ENCODE measurements around the gene TOLLIP. TPM values are rescaled to one million over a fixed set of nuclear protein-coding genes. Genes with fewer than 3 reads are reported as not detected.
"Not testable (repeated sequence)": the region's sequence is repeated elsewhere in the genome, so short reads cannot be mapped to it uniquely, and the experiment has no call there.

Gene TOLLIP
- total RNA-seq, 2 donors from 2014 or later, result 72.8 to 161 TPM

GRCh38 chr11:1350086-1350725 lies 40.8 kb upstream of the TOLLIP start:
- intact Hi-C loops (cut with DNase I), result no loop called here

DNA sequence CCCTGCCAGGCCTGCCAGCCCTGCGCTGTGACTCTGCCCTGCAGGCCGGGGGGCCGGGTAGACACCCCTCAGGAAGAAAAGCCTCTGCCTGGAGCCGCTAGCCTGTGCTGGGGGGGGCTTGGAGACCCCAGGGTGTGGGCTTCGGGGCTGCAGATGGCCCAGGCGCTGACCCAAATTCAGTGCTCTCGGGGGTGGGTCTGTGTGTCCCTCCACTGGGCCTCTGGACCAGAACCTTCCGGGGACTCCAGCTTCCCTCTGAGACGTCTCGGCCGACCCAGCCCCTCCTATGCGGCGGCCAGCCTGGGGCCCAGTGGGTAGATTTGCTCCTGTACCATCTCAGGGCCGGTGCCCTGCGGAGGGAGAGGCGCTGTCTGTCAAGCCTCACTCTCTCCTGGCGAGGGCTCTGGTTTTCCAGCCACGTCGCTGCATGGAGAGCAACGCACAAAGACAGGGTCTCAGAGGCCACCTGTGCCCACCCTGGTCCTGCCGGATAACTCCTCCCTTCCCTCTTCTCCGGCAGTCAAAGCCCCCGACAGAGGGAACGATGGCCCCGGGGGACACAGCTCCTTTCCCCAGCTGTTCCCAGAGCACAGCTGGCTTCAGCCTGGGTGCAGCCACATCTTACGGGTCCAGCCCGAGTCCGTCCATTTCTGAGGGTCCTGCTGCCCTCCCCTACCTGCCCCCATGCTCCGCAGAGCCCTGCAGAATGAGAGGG lies 40.1 kb upstream of the TOLLIP start:
- DNase-seq (ENCODE audit: low spot score), result no peak
- no peak overlapping the region for H3K4me3 ChIP-seq
- intact Hi-C loops (cut with DNase I), result no loop called here
- H3K36me3 ChIP-seq, result no peaks in the 10 kb centered on the region
- no peak overlapping the region for H3K27ac ChIP-seq
- no peaks in the 10 kb centered on the region for H3K27me3 ChIP-seq (replicated peaks; ENCODE audit: insufficient read depth)
- WGBS, result 75% methylated on average over 28 of the region's 29 CpGs
- H3K9me3 ChIP-seq, result no peaks in the 10 kb centered on the region
- no peaks in the 10 kb centered on the region for H3K4me1 ChIP-seq (replicated peaks)
- TF ChIP-seq POLR2AphosphoS5 (IDR thresholded peaks at IDR 0.05) (no peak), POLR2A (IDR thresholded peaks at IDR 0.05) (no peak)
- TF ChIP-seq, protein P1, sequence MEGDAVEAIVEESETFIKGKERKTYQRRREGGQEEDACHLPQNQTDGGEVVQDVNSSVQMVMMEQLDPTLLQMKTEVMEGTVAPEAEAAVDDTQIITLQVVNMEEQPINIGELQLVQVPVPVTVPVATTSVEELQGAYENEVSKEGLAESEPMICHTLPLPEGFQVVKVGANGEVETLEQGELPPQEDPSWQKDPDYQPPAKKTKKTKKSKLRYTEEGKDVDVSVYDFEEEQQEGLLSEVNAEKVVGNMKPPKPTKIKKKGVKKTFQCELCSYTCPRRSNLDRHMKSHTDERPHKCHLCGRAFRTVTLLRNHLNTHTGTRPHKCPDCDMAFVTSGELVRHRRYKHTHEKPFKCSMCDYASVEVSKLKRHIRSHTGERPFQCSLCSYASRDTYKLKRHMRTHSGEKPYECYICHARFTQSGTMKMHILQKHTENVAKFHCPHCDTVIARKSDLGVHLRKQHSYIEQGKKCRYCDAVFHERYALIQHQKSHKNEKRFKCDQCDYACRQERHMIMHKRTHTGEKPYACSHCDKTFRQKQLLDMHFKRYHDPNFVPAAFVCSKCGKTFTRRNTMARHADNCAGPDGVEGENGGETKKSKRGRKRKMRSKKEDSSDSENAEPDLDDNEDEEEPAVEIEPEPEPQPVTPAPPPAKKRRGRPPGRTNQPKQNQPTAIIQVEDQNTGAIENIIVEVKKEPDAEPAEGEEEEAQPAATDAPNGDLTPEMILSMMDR (IDR thresholded peaks at IDR 0.05), result no peak

More at GRCh38 chr11:1350086-1350725, 40.8 kb upstream of the TOLLIP start:
- WGBS, result 70% methylated on average over 22 of the region's 22 CpGs
- no peak overlapping the region for H3K4me3 ChIP-seq
- no peaks in the 10 kb centered on the region for H3K9me3 ChIP-seq
- DNase-seq (ENCODE audit: low spot score), result no peak
- H3K27ac ChIP-seq, result no peak overlapping the region
- H3K4me1 ChIP-seq (replicated peaks), result no peaks in the 10 kb centered on the region
- no peak for TF ChIP-seq POLR2AphosphoS5 (IDR thresholded peaks at IDR 0.05)
- TF ChIP-seq, protein P1 (IDR thresholded peaks at IDR 0.05), result no peak
- no peak for TF ChIP-seq POLR2A (IDR thresholded peaks at IDR 0.05)
- no peaks in the 10 kb centered on the region for H3K36me3 ChIP-seq
- no peaks in the 10 kb centered on the region for H3K27me3 ChIP-seq (replicated peaks; ENCODE audit: insufficient read depth)

DNA sequence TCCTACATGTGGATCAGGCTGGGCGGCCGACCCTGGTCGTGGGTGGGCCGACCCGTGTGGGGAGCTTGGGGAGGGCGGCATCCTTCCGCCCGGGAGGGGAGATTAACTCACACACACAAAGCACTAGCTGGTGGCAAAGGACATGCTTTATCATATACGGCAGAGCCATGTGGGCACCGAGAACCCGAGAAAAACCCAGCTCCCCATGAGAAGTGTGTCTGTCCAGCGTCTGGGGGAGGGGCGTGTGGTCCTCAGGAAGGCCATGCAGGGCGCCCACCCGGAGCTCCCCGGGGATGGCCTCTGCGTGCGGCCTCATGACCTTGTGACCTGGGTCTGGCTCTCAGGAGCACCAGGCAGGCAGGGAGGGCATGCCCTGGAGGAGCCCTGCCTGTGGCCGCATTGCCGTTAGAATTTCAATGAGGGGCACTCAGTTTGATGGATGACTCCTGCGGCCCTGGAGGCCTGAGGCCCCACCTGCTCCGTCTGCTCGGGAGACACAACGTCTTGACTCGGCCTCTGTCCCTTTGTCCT lies 39.4 kb upstream of the TOLLIP start:
- intact Hi-C loops (cut with DNase I), result no loop called here
- WGBS, result 61% methylated on average over 22 of the region's 25 CpGs
- Histone ChIP-seq H3K27ac (no peak overlapping the region), H3K36me3 (no peaks in the 10 kb centered on the region), H3K27me3 (replicated peaks; ENCODE audit: insufficient read depth) (no peaks in the 10 kb centered on the region), H3K9me3 (no peaks in the 10 kb centered on the region), H3K4me3 (no peak overlapping the region), H3K4me1 (replicated peaks) (no peaks in the 10 kb centered on the region)
- TF ChIP-seq POLR2A (IDR thresholded peaks at IDR 0.05) (no peak), POLR2AphosphoS5 (IDR thresholded peaks at IDR 0.05) (no peak)
- TF ChIP-seq, protein P1 (IDR thresholded peaks at IDR 0.05), result no peak
- no peak for DNase-seq (ENCODE audit: low spot score)

- Histone ChIP-seq H3K36me3 (no peaks in the 10 kb centered on the region), H3K27me3 (replicated peaks; ENCODE audit: insufficient read depth) (no peaks in the 10 kb centered on the region), H3K27ac (no peak overlapping the region), H3K4me3 (no peak overlapping the region), H3K4me1 (replicated peaks) (no peaks in the 10 kb centered on the region), H3K9me3 (no peaks in the 10 kb centered on the region)
- TF ChIP-seq POLR2AphosphoS5 (IDR thresholded peaks at IDR 0.05) (no peak), POLR2A (IDR thresholded peaks at IDR 0.05) (no peak)
- TF ChIP-seq, protein P1 (IDR thresholded peaks at IDR 0.05), result no peak
- no peak for DNase-seq (ENCODE audit: low spot score)
- WGBS, result 86% methylated on average over 14 of the region's 14 CpGs
- intact Hi-C loops (cut with DNase I), result no loop called here
These were observed 38.8 kb upstream of the TOLLIP start for GRCh38 chr11:1348146-1348795.

DNA sequence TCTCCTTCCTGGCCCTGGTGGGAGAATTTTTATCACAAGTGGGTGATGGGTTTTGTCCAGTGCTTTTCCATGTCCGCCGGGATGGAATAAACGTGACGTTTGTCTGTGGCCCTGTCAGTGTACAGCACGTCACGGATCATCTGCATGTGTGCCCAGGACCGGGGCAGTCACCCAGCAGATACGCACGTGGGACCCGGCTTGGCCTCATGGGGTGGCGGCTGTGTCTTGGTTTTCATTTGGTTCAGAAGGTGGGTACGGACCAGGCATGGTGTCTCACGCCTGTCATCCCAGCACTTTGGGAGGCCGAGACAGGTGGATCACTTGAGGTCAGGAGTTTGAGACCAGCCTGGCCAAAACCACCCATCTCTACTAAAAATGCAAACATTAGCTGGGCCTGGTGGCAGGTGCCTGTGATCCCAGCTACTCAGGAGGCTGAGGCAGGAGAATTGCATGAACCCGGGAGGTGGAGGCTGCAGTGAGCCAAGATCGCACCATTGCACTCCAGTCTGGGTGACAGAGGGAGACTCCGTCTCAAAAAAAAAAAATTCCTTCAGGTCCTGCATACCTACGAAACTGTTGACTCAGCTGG lies 38.1 kb upstream of the TOLLIP start:
- WGBS, result 93% methylated on average over 18 of the region's 18 CpGs

More for the DNA sequence above, 38.1 kb upstream of the TOLLIP start:
- intact Hi-C loops (cut with DNase I); H3K27ac ChIP-seq; H3K36me3 ChIP-seq; DNase-seq (ENCODE audit: low spot score); H3K9me3 ChIP-seq; H3K4me3 ChIP-seq; H3K27me3 ChIP-seq (replicated peaks; ENCODE audit: insufficient read depth); H3K4me1 ChIP-seq (replicated peaks): not testable (repeated sequence)
